Measurements from ENCODE around the gene UBE2G2. TPM values are rescaled to one million over a fixed set of nuclear protein-coding genes. Genes with fewer than 3 reads are reported as not detected.

UBE2G2 gene
- total and polyA plus RNA-seq, 2 of the 4 experiments (the other 2 are of a cell fraction) = 65.4 to 91.7 TPM

DNA sequence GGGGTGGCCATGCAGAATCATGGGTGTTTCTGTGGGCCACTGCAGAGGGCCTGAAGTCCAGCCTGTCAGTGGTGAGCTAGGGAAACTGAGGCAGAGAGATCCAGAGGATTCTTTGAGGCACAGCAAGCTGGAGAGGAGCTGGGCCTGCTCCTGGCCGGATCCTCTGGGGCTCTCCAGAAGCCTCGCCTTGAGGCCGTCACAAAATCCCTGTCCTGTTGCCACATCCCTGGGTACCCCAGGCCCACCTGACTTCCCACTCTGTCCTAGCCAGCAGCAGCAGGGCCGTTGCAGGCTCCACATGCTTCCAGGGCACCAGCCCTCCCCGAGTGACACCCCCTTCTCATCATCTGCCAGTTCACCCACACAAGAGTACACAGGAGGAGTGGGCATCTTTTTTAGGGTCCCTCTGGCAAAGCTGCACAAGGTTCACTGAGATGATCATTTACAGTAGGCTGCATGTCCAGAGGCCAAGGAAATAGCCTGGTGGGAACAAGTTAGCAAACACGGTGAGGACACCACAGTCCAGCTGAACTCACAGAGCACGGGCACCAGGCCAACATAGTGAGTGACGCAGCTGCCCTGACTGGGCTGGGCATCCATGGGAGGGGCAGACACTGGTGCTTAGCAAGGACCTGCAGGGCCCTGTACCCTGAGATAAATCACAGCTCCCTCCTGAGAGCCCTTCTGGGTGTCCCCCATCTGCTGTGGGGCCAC is 65.2 kb downstream of the UBE2G2 start:
- in situ Hi-C loops (cut with MboI; ENCODE audit: low sequenced_read_pairs) = no loop called here

More for the DNA sequence above, 65.2 kb downstream of the UBE2G2 start:
- DNase-seq (no peak), ATAC-seq (ENCODE audit: low read depth) (no peak)
- Histone ChIP-seq H4K8ac (ENCODE audit: low read depth in 2 of 2, low read length in 2 of 2) (no peak overlapping the region), H3K27me3 (ENCODE audit: control insufficient read depth, insufficient read depth, low read length) (peaks cover 6% of the 10 kb centered on the region), H2AFZ (replicated peaks; ENCODE audit: low read length, poor library complexity) (no peak overlapping the region), H2BK15ac (ENCODE audit: low read depth, low read length) (no peak overlapping the region), H3K4me2 (ENCODE audit: low read depth, low read length) (no peak overlapping the region), H3K56ac (ENCODE audit: extremely low read depth, insufficient read depth, low read length) (no peak overlapping the region), H4K91ac (ENCODE audit: insufficient read depth, low read depth, low read length) (no peak overlapping the region), H3K18ac (ENCODE audit: low read depth, low read length) (no peak overlapping the region), H3K9ac (ENCODE audit: low read depth, low read length) (no peak overlapping the region), H4K5ac (ENCODE audit: low read depth, low read length) (no peak overlapping the region), H3K9me3 (ENCODE audit: control insufficient read depth, insufficient read depth, low read length) (peaks cover 40% of the 10 kb centered on the region), H3K23ac (ENCODE audit: low read depth, low read length) (no peak overlapping the region), H2AK5ac (ENCODE audit: low read depth, low read length) (no peak overlapping the region), H2BK5ac (ENCODE audit: low read depth, low read length, poor library complexity, severe bottlenecking) (no peak overlapping the region), H2BK20ac (ENCODE audit: low read depth, low read length) (no peak overlapping the region), H3K4ac (ENCODE audit: low read depth, low read length) (no peak overlapping the region), H3K79me1 (ENCODE audit: low read depth in 1 of 2, low read length in 2 of 2) (no peaks in the 10 kb centered on the region), H2BK120ac (ENCODE audit: low read depth, low read length) (no peak overlapping the region), H2AK9ac (replicated peaks; ENCODE audit: low read depth, low read length, poor library complexity) (no peak overlapping the region), H3K27ac (ENCODE audit: insufficient read depth, low read length) (no peak overlapping the region), H3K4me1 (ENCODE audit: control insufficient read depth, insufficient read depth, low read length) (no peaks in the 10 kb centered on the region), H4K20me1 (ENCODE audit: insufficient read depth, low read length) (no peaks in the 10 kb centered on the region), H3K4me3 (ENCODE audit: insufficient read depth, low read depth, low read length) (no peak overlapping the region), H3K36me3 (ENCODE audit: control insufficient read depth, insufficient read depth, low read length) (no peaks in the 10 kb centered on the region), H3K9me1 (ENCODE audit: insufficient read depth, low read length) (no peaks in the 10 kb centered on the region), H3K14ac (replicated peaks; ENCODE audit: low read depth, low read length) (no peak overlapping the region)
- POLR2A ChIA-PET (ENCODE audit: unreplicated experiment) = no interaction called here
- WGBS, 2 experiments (ENCODE audit: extremely low coverage in 2 of 2, insufficient read length in 1 of 2) = 85% methylated on average over 4 of the region's 8 CpGs; no CpG with 5 or more reads in 1 of the 2 experiments
- BruUV-seq (replicated peaks) = no TSS peak
- CTCF ChIA-PET = no interaction called here
- intact Hi-C loops (cut with micrococcal nuclease) = no loop called here
- dilution Hi-C loops (cut with HindIII; ENCODE audit: low sequenced_read_pairs, unreplicated experiment) = no loop called here
- no peak for TF ChIP-seq NFE2L2 (IDR thresholded peaks at IDR 0.05; ENCODE audit: low read depth, low read length)
- TF ChIP-seq SMC3 (IDR thresholded peaks at IDR 0.05; ENCODE audit: low read depth, low read length) = no peak
- no peak for TF ChIP-seq FOS (IDR thresholded peaks at IDR 0.05; ENCODE audit: low read depth, low read length)
- TF ChIP-seq MXI1 (IDR thresholded peaks at IDR 0.05; ENCODE audit: borderline replicate concordance, low read depth, low read length) = no peak
- TF ChIP-seq CEBPB (IDR thresholded peaks at IDR 0.05; ENCODE audit: low read depth, low read length) = no peak
- no peak for TF ChIP-seq RCOR1 (IDR thresholded peaks at IDR 0.05; ENCODE audit: insufficient replicate concordance, low read length)
- no peak for TF ChIP-seq RFX5 (IDR thresholded peaks at IDR 0.05; ENCODE audit: low read depth, low read length)
- TF ChIP-seq, protein P1, sequence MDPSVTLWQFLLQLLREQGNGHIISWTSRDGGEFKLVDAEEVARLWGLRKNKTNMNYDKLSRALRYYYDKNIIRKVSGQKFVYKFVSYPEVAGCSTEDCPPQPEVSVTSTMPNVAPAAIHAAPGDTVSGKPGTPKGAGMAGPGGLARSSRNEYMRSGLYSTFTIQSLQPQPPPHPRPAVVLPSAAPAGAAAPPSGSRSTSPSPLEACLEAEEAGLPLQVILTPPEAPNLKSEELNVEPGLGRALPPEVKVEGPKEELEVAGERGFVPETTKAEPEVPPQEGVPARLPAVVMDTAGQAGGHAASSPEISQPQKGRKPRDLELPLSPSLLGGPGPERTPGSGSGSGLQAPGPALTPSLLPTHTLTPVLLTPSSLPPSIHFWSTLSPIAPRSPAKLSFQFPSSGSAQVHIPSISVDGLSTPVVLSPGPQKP (IDR thresholded peaks at IDR 0.05; ENCODE audit: borderline replicate concordance, low read depth, low read length) = no peak
- TF ChIP-seq RAD21 (IDR thresholded peaks at IDR 0.05; ENCODE audit: low read length) = no peak
- TF ChIP-seq, protein P2, sequence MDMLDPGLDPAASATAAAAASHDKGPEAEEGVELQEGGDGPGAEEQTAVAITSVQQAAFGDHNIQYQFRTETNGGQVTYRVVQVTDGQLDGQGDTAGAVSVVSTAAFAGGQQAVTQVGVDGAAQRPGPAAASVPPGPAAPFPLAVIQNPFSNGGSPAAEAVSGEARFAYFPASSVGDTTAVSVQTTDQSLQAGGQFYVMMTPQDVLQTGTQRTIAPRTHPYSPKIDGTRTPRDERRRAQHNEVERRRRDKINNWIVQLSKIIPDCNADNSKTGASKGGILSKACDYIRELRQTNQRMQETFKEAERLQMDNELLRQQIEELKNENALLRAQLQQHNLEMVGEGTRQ (IDR thresholded peaks at IDR 0.05; ENCODE audit: low read depth, low read length) = no peak
- TF ChIP-seq, protein P3, sequence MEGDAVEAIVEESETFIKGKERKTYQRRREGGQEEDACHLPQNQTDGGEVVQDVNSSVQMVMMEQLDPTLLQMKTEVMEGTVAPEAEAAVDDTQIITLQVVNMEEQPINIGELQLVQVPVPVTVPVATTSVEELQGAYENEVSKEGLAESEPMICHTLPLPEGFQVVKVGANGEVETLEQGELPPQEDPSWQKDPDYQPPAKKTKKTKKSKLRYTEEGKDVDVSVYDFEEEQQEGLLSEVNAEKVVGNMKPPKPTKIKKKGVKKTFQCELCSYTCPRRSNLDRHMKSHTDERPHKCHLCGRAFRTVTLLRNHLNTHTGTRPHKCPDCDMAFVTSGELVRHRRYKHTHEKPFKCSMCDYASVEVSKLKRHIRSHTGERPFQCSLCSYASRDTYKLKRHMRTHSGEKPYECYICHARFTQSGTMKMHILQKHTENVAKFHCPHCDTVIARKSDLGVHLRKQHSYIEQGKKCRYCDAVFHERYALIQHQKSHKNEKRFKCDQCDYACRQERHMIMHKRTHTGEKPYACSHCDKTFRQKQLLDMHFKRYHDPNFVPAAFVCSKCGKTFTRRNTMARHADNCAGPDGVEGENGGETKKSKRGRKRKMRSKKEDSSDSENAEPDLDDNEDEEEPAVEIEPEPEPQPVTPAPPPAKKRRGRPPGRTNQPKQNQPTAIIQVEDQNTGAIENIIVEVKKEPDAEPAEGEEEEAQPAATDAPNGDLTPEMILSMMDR (conservative IDR thresholded peaks at IDR 0.05; ENCODE audit: low read depth, low read length) = no peak
- no peak for TF ChIP-seq CHD1 (IDR thresholded peaks at IDR 0.05; ENCODE audit: low read depth, low read length)
- no peak for TF ChIP-seq MAZ (IDR thresholded peaks at IDR 0.05; ENCODE audit: borderline replicate concordance, low read depth, low read length)
- TF ChIP-seq BHLHE40 (IDR thresholded peaks at IDR 0.05; ENCODE audit: low read depth, low read length) = no peak
